Urinary bladder (tissue), 4 donors: ENCODE measurements around the gene ARRDC2. TPM values are rescaled to one million over a fixed set of nuclear protein-coding genes. Genes with fewer than 3 reads are reported as not detected.
A peak's percentile ranks its signal among the peaks of the same experiment; 100 is the strongest.
"Not testable (repeated sequence)": the region's sequence is repeated elsewhere in the genome, so short reads cannot be mapped to it uniquely, and the experiment has no call there.

Experiments used
- DNase-seq: peaks from one replicate; pipeline ENCODE4 v3.0.0-alpha.2; 2015; ENCODE audit errors: extremely low spot score
- H3K27ac ChIP-seq: one replicate; pipeline ENCODE4 v1.5.1; 2013; ENCODE audit warnings: low read depth, mild to moderate bottlenecking, moderate library complexity
- H3K36me3 ChIP-seq: one replicate; pipeline ENCODE4 v1.6.1; 2013; ENCODE audit warnings: mild to moderate bottlenecking, moderate library complexity; ENCODE audit not compliant: insufficient read depth
- H3K4me1 ChIP-seq: one replicate; pipeline ENCODE4 v1.6.1; 2013; ENCODE audit warnings: mild to moderate bottlenecking, moderate library complexity; ENCODE audit not compliant: insufficient read depth
- H3K4me3 ChIP-seq: one replicate; pipeline ENCODE4 v1.5.1; 2013; ENCODE audit warnings: low read depth, low read length
- WGBS: extraction: QIAGEN DNeasy Blood & Tissue Kit; methylation state at CpG from one replicate; pipeline ENCODE4 v1.1.7; 2013; 5-methylcytosine and 5-hydroxymethylcytosine counted together
- polyA plus RNA-seq: library from polyadenylated mRNA; stranded (reverse); fragments of 200-250 nt; gene quantifications from one replicate; pipeline ENCODE4 v1.2.3, GENCODE V29; 2013
- total RNA-seq: library from RNA; depleted of rRNA; stranded (reverse); fragments of >200 nt; gene quantifications from one replicate; pipeline ENCODE4 v1.2.3, GENCODE V29; 2014
- donor health status: healthy with polysubstance abuse.
- donor health status: healthy.

Gene ARRDC2
- total and polyA plus RNA-seq, 2 donors: 7.5 to 38.0 TPM

GRCh38 chr19:17999684-18000479 lies 8.1 kb upstream of the ARRDC2 start:
- Histone ChIP-seq H3K36me3 (no peaks in the 10 kb centered on the region), H3K4me1 (no peaks in the 10 kb centered on the region), H3K27ac (peak overlapping the region; percentile 49), H3K4me3 (no peak overlapping the region)
- WGBS: 83% methylated on average over 21 of the region's 21 CpGs
- no peak for DNase-seq

- 19% methylated on average over 17 of the region's 17 CpGs for WGBS
- Histone ChIP-seq H3K4me1 (no peaks in the 10 kb centered on the region), H3K36me3 (no peaks in the 10 kb centered on the region), H3K4me3 (peak overlapping the region; percentile 89), H3K27ac (peak overlapping the region; percentile 49)
- DNase-seq: no peak
Measured at GRCh38 chr19:18000480-18000914, 7.5 kb upstream of the ARRDC2 start.

GRCh38 chr19:18000915-18001776 lies 6.8 kb upstream of the ARRDC2 start:
- Histone ChIP-seq H3K4me3 (peak overlapping the region; percentile 89), H3K4me1 (no peaks in the 10 kb centered on the region), H3K27ac (peak overlapping the region; percentile 90), H3K36me3 (no peaks in the 10 kb centered on the region)
- peak; percentile 62 for DNase-seq
- under 1% methylated on average over 105 of the region's 105 CpGs for WGBS

GRCh38 chr19:18001777-18002345 lies 6.1 kb upstream of the ARRDC2 start:
- WGBS: 41% methylated on average over 15 of the region's 15 CpGs
- no peaks in the 10 kb centered on the region for H3K36me3 ChIP-seq
- H3K4me3 ChIP-seq: peak overlapping the region; percentile 89
- no peaks in the 10 kb centered on the region for H3K4me1 ChIP-seq
- no peak for DNase-seq
- peak overlapping the region; percentile 90 for H3K27ac ChIP-seq

GRCh38 chr19:18002347-18002850 lies 5.6 kb upstream of the ARRDC2 start:
- 84% methylated on average over 27 of the region's 27 CpGs for WGBS
- Histone ChIP-seq H3K4me3 (peak overlapping the region; percentile 89), H3K27ac (peak overlapping the region; percentile 53), H3K36me3 (no peaks in the 10 kb centered on the region), H3K4me1 (no peaks in the 10 kb centered on the region)
- DNase-seq: no peak

- H3K4me3 ChIP-seq, H3K36me3 ChIP-seq, H3K27ac ChIP-seq, H3K4me1 ChIP-seq, DNase-seq: not testable (repeated sequence)
- 95% methylated on average over 35 of the region's 35 CpGs for WGBS
Measured at GRCh38 chr19:18005750-18006149, 2.2 kb upstream of the ARRDC2 start.

- no peak for DNase-seq
- peak overlapping the region; percentile 48 for H3K27ac ChIP-seq
- peaks cover 3% of the 10 kb centered on the region for H3K36me3 ChIP-seq
- peak overlapping the region; percentile 31 for H3K4me3 ChIP-seq
- WGBS: 1% methylated on average over 46 of the region's 46 CpGs
- no peaks in the 10 kb centered on the region for H3K4me1 ChIP-seq
Measured at GRCh38 chr19:18007044-18007916, 690 bp upstream of the ARRDC2 start.

GRCh38 chr19:18008814-18009213 lies 844 bp downstream of the ARRDC2 start:
- Histone ChIP-seq H3K36me3 (peaks cover 3% of the 10 kb centered on the region), H3K27ac (no peak overlapping the region), H3K4me3 (peak overlapping the region; percentile 64), H3K4me1 (no peaks in the 10 kb centered on the region)
- no peak for DNase-seq
- 95% methylated on average over 11 of the region's 11 CpGs for WGBS

GRCh38 chr19:18009412-18010066 lies 1.6 kb downstream of the ARRDC2 start:
- WGBS: 94% methylated on average over 37 of the region's 37 CpGs
- Histone ChIP-seq H3K27ac (no peak overlapping the region), H3K4me3 (peak overlapping the region; percentile 64)

GRCh38 chr19:18010149-18010548 lies 2.2 kb downstream of the ARRDC2 start:
- peaks cover 3% of the 10 kb centered on the region for H3K36me3 ChIP-seq
- peak overlapping the region; percentile 7 for H3K4me3 ChIP-seq
- 90% methylated on average over 11 of the region's 11 CpGs for WGBS
- no peaks in the 10 kb centered on the region for H3K4me1 ChIP-seq
- no peak overlapping the region for H3K27ac ChIP-seq
- no peak for DNase-seq

More at GRCh38 chr19:18009412-18010066, 1.6 kb downstream of the ARRDC2 start:
- Histone ChIP-seq H3K36me3 (peaks cover 3% of the 10 kb centered on the region), H3K4me1 (no peaks in the 10 kb centered on the region)
- no peak for DNase-seq

GRCh38 chr19:18013210-18014111 lies 5.5 kb downstream of the ARRDC2 start:
- no peak for DNase-seq
- Histone ChIP-seq H3K36me3 (peaks cover 3% of the 10 kb centered on the region), H3K27ac (no peak overlapping the region), H3K4me1 (no peaks in the 10 kb centered on the region), H3K4me3 (no peak overlapping the region)
- 75% methylated on average over 17 of the region's 17 CpGs for WGBS
